IMR-90 (cell line): Measurements from ENCODE around the gene MCF2L2. TPM values are rescaled to one million over a fixed set of nuclear protein-coding genes. Genes with fewer than 3 reads are reported as not detected.

Experiments used
- ATAC-seq: fragments of 200-7000 bp; cut with Tn5 transposase; 2 replicates; pipeline ENCODE4 v1.9.1; 2020; ENCODE audit warnings: low read depth, mild to moderate bottlenecking, moderate library complexity
- BruUV-seq: library from RNA; stranded (reverse); fragments of 400-500 nt; replicated peaks from 2 replicates; lab custom pipeline; 2021; lab: Mats Ljungman, UMichigan
- CTCF ChIA-PET: fragments of 300-600 bp; formaldehyde crosslinking; extraction: SDS; loops from one replicate; lab custom pipeline; 2021; ENCODE audit warnings: antibody characterized with exemption; lab: Yijun Ruan, JAX
- POLR2A ChIA-PET: fragments of 300-600 bp; sonication (Branson Sonifier 250); formaldehyde crosslinking; loops from one replicate; lab custom pipeline; 2022; ENCODE audit warnings: antibody characterized with exemption; ENCODE audit not compliant: unreplicated experiment; lab: Charles Lee
- DNase-seq: peaks from one replicate; pipeline ENCODE4 v3.0.0; 2013
- H2AFZ ChIP-seq: replicated peaks from 2 replicates; pipeline ENCODE3; 2013; ENCODE audit warnings: low read length, mild to moderate bottlenecking; ENCODE audit not compliant: poor library complexity
- H2AK5ac ChIP-seq: 2 replicates; pipeline ENCODE4 v1.6.1; 2013; ENCODE audit warnings: low read depth, low read length, inconsistent platforms
- H2AK9ac ChIP-seq: replicated peaks from 2 replicates; pipeline ENCODE3; 2013; ENCODE audit warnings: mild to moderate bottlenecking, low read depth, low read length, moderate library complexity; ENCODE audit not compliant: poor library complexity
- H2BK120ac ChIP-seq: 2 replicates; pipeline ENCODE4 v1.6.1; 2013; ENCODE audit warnings: low read depth, low read length, inconsistent platforms
- H2BK15ac ChIP-seq: 3 replicates; pipeline ENCODE4 v1.6.1; 2013; ENCODE audit warnings: low read depth, low read length, inconsistent platforms
- H2BK20ac ChIP-seq: 2 replicates; pipeline ENCODE4 v1.6.1; 2013; ENCODE audit warnings: low read depth, mild to moderate bottlenecking, inconsistent platforms, low read length, moderate library complexity
- H2BK5ac ChIP-seq: 2 replicates; pipeline ENCODE4 v1.6.1; 2013; ENCODE audit warnings: mild to moderate bottlenecking, low read depth, low read length, inconsistent platforms; ENCODE audit not compliant: poor library complexity, severe bottlenecking
- H3K14ac ChIP-seq: replicated peaks from 2 replicates; pipeline ENCODE4 v1.6.1; 2013; ENCODE audit warnings: low read depth, low read length, inconsistent platforms
- H3K18ac ChIP-seq: 2 replicates; pipeline ENCODE4 v1.6.1; 2013; ENCODE audit warnings: low read depth, low read length, control low read depth
- H3K23ac ChIP-seq: 2 replicates; pipeline ENCODE4 v1.6.1; 2013; ENCODE audit warnings: low read depth, low read length, inconsistent platforms
- H3K27ac ChIP-seq: 2 replicates; pipeline ENCODE4 v1.5.1; 2013; ENCODE audit warnings: mild to moderate bottlenecking, control low read depth, low read length; ENCODE audit not compliant: insufficient read depth
- H3K27me3 ChIP-seq: 2 replicates; pipeline ENCODE4 v1.6.1; 2013; ENCODE audit warnings: low read length; ENCODE audit not compliant: control insufficient read depth, insufficient read depth
- H3K36me3 ChIP-seq: 2 replicates; pipeline ENCODE4 v1.6.1; 2013; ENCODE audit warnings: low read length, mixed read lengths; ENCODE audit not compliant: control insufficient read depth, insufficient read depth
- H3K4ac ChIP-seq: 2 replicates; pipeline ENCODE4 v1.6.1; 2013; ENCODE audit warnings: low read depth, low read length, inconsistent platforms
- H3K4me1 ChIP-seq: 2 replicates; pipeline ENCODE4 v1.6.1; 2013; ENCODE audit warnings: low read length, mixed read lengths; ENCODE audit not compliant: control insufficient read depth, insufficient read depth
- H3K4me2 ChIP-seq: 2 replicates; pipeline ENCODE4 v1.6.1; 2013; ENCODE audit warnings: low read depth, mild to moderate bottlenecking, control low read depth, low read length, moderate library complexity
- H3K4me3 ChIP-seq: 2 replicates; pipeline ENCODE4 v1.5.1; 2013; ENCODE audit warnings: low read depth, mild to moderate bottlenecking, control low read depth, low read length, moderate library complexity; ENCODE audit not compliant: insufficient read depth
- H3K56ac ChIP-seq: 2 replicates; pipeline ENCODE4 v1.6.1; 2013; ENCODE audit warnings: low read length, inconsistent platforms; ENCODE audit not compliant: insufficient read depth; ENCODE audit errors: extremely low read depth
- H3K79me1 ChIP-seq, 2 experiments: 2 replicates each; pipeline ENCODE4 v1.6.1; 2013; ENCODE audit warnings: low read length in 2 of 2, inconsistent platforms in 1 of 2, low read depth in 1 of 2
- H3K9ac ChIP-seq: 2 replicates; pipeline ENCODE4 v1.6.1; 2013; ENCODE audit warnings: low read depth, low read length, control low read depth
- H3K9me1 ChIP-seq: 2 replicates; pipeline ENCODE4 v1.6.1; 2013; ENCODE audit warnings: low read length, inconsistent platforms; ENCODE audit not compliant: insufficient read depth
- H3K9me3 ChIP-seq: 2 replicates; pipeline ENCODE4 v1.6.1; 2013; ENCODE audit warnings: low read length; ENCODE audit not compliant: control insufficient read depth, insufficient read depth
- H4K20me1 ChIP-seq: 2 replicates; pipeline ENCODE4 v1.6.1; 2013; ENCODE audit warnings: low read length, inconsistent platforms; ENCODE audit not compliant: insufficient read depth
- H4K5ac ChIP-seq: 2 replicates; pipeline ENCODE4 v1.6.1; 2013; ENCODE audit warnings: mild to moderate bottlenecking, low read depth, low read length, control low read depth
- H4K8ac ChIP-seq, 2 experiments: 2 replicates each; pipeline ENCODE4 v1.6.1; 2013; ENCODE audit warnings: low read depth in 2 of 2, low read length in 2 of 2, control low read depth in 1 of 2, inconsistent platforms in 1 of 2
- H4K91ac ChIP-seq: 2 replicates; pipeline ENCODE4 v1.6.1; 2013; ENCODE audit warnings: low read depth, low read length, inconsistent platforms; ENCODE audit not compliant: insufficient read depth
- CEBPB ChIP-seq: IDR thresholded peaks from 2 replicates; pipeline ENCODE4 v1.6.1; 2012; ENCODE audit warnings: low read depth, low read length, improper control_type of control experiment
- CHD1 ChIP-seq: IDR thresholded peaks from 2 replicates; pipeline ENCODE4 v1.6.1; 2012; ENCODE audit warnings: low read depth, low read length, improper control_type of control experiment
- CTCF ChIP-seq: conservative IDR thresholded peaks from 2 replicates; pipeline ENCODE4 v1.5.1; 2012; ENCODE audit warnings: mild to moderate bottlenecking, low read depth, low read length, improper control_type of control experiment
- ELK1 ChIP-seq: fragments of 150-350 bp; IDR thresholded peaks from 2 replicates; pipeline ENCODE4 v1.6.1; 2016; ENCODE audit warnings: low read depth, mild to moderate bottlenecking, low read length, moderate library complexity, borderline replicate concordance
- FOS ChIP-seq: fragments of 150-350 bp; IDR thresholded peaks from 2 replicates; pipeline ENCODE4 v1.6.1; 2016; ENCODE audit warnings: low read depth, low read length
- MAZ ChIP-seq: IDR thresholded peaks from 2 replicates; pipeline ENCODE4 v1.6.1; 2012; ENCODE audit warnings: low read depth, mild to moderate bottlenecking, low read length, improper control_type of control experiment, moderate library complexity, borderline replicate concordance
- NFE2L2 ChIP-seq: fragments of 150-350 bp; IDR thresholded peaks from 2 replicates; pipeline ENCODE4 v1.6.1; 2016; ENCODE audit warnings: low read depth, mild to moderate bottlenecking, low read length
- RCOR1 ChIP-seq: IDR thresholded peaks from 2 replicates; pipeline ENCODE4 v1.6.1; 2012; ENCODE audit warnings: mild to moderate bottlenecking, low read length, improper control_type of control experiment; ENCODE audit not compliant: insufficient replicate concordance
- WGBS, 2 experiments: methylation state at CpG; one replicate each; pipeline versions ENCODE4 v1.1.5 to v1.1.7; 2013; ENCODE audit warnings: missing lambda C conversion rate in 2 of 2; ENCODE audit not compliant: insufficient read length in 1 of 2; ENCODE audit errors: extremely low coverage in 2 of 2; 5-methylcytosine and 5-hydroxymethylcytosine counted together
- dilution Hi-C: fragments of 300-500 bp; cut with HindIII; formaldehyde crosslinking; loops from one replicate; pipeline ENCODE4 v1.14.3; 2018; ENCODE audit warnings: low sequenced_read_pairs; ENCODE audit not compliant: unreplicated experiment
- in situ Hi-C: fragments of 300-500 bp; cut with MboI; formaldehyde crosslinking; loops from 3 replicates; pipeline ENCODE4 v1.14.3; 2019; ENCODE audit warnings: low sequenced_read_pairs, inconsistent platforms, mixed read lengths
- intact Hi-C: fragments of 100-400 bp; cut with micrococcal nuclease; formaldehyde crosslinking; loops from 2 replicates; pipeline ENCODE4 v1.10.0; 2022
- polyA plus RNA-seq, 3 experiments: library from polyadenylated mRNA; depleted of rRNA; stranded (reverse); fragments of >200 nt; gene quantifications; 2 replicates each; pipeline ENCODE4 v1.2.3, GENCODE V29; 2012; ENCODE audit warnings: low replicate concordance in 1 of 3
- total RNA-seq: library from RNA; depleted of rRNA; stranded (reverse); fragments of >200 nt; gene quantifications from 2 replicates; pipeline ENCODE4 v1.2.3, GENCODE V29; 2012

MCF2L2 gene
- total and polyA plus RNA-seq, 2 of the 4 experiments (the other 2 are of a cell fraction), result under 0.01 TPM; not detected in 1

- TF ChIP-seq ELK1 (no peak), CEBPB (no peak), CHD1 (no peak), RCOR1 (no peak), FOS (no peak), CTCF (no peak), MAZ (no peak), NFE2L2 (no peak)
- H3K18ac ChIP-seq, result no peak overlapping the region
- H3K27ac ChIP-seq, result no peak overlapping the region
- intact Hi-C loops (no loop called here), in situ Hi-C loops (no loop called here), dilution Hi-C loops (no loop called here)
- no peak overlapping the region for H2AK5ac ChIP-seq
- no peaks in the 10 kb centered on the region for H3K9me3 ChIP-seq
- no peak overlapping the region for H3K56ac ChIP-seq
- ChIA-PET POLR2A (no interaction called here), CTCF (no interaction called here)
- H3K4me3 ChIP-seq, result no peak overlapping the region
- no CpG with 5 or more reads among the region's 12 CpGs for WGBS, 2 experiments
- no peak overlapping the region for H4K8ac ChIP-seq
- no peak overlapping the region for H2BK15ac ChIP-seq
- H4K5ac ChIP-seq, result no peak overlapping the region
- H2BK120ac ChIP-seq, result no peak overlapping the region
- no peaks in the 10 kb centered on the region for H3K4me1 ChIP-seq
- no peak overlapping the region for H4K91ac ChIP-seq
- no peak overlapping the region for H3K4ac ChIP-seq
- H3K4me2 ChIP-seq, result no peak overlapping the region
- no peak overlapping the region for H3K14ac ChIP-seq
- no TSS peak for BruUV-seq
- peaks cover 33% of the 10 kb centered on the region for H3K27me3 ChIP-seq
- no peak overlapping the region for H2BK5ac ChIP-seq
- H2BK20ac ChIP-seq, result no peak overlapping the region
- H2AK9ac ChIP-seq, result no peak overlapping the region
- H3K23ac ChIP-seq, result no peak overlapping the region
- H3K36me3 ChIP-seq, result no peaks in the 10 kb centered on the region
- no peaks in the 10 kb centered on the region for H3K79me1 ChIP-seq
- no peak overlapping the region for H3K9ac ChIP-seq
- ATAC-seq (no peak), DNase-seq (no peak)
- H4K20me1 ChIP-seq, result no peaks in the 10 kb centered on the region
- H3K9me1 ChIP-seq, result no peaks in the 10 kb centered on the region
- H2AFZ ChIP-seq, result no peak overlapping the region
These were observed 216.3 kb downstream of the MCF2L2 start for GRCh38 chr3:183212096-183212495.
